ENCODE results near the gene BABAM2.

DNA sequence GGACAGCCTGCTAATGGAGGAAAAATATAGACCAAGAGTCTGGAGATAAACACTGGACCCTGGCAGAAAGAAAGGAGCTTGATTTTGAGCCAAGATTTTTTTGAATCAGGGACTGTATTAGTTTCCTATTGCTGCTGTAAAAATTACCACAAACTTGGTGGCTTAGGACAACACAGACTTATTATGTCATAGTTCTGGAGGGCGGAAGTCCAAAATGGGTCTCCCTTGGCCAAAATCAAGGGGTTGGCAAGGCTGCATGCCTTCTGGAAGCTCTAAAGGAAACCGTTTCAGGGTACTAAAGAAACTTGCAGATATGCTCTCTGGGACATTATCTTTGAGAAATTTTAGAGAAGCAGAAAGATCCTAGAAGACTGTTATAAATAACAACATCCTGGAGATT lies 140.1 kb downstream of the BABAM2 start:
- TF ChIP-seq, protein P1, sequence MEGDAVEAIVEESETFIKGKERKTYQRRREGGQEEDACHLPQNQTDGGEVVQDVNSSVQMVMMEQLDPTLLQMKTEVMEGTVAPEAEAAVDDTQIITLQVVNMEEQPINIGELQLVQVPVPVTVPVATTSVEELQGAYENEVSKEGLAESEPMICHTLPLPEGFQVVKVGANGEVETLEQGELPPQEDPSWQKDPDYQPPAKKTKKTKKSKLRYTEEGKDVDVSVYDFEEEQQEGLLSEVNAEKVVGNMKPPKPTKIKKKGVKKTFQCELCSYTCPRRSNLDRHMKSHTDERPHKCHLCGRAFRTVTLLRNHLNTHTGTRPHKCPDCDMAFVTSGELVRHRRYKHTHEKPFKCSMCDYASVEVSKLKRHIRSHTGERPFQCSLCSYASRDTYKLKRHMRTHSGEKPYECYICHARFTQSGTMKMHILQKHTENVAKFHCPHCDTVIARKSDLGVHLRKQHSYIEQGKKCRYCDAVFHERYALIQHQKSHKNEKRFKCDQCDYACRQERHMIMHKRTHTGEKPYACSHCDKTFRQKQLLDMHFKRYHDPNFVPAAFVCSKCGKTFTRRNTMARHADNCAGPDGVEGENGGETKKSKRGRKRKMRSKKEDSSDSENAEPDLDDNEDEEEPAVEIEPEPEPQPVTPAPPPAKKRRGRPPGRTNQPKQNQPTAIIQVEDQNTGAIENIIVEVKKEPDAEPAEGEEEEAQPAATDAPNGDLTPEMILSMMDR (IDR thresholded peaks at IDR 0.05) = no peak
- no peak for TF ChIP-seq EZH2 (IDR thresholded peaks at IDR 0.05)

Data from neural progenitor cell (in vitro differentiated cells).